ENCODE measurements around the gene SMURF1. TPM values are rescaled to one million over a fixed set of nuclear protein-coding genes. Genes with fewer than 3 reads are reported as not detected.
"Not testable (repeated sequence)": the region's sequence is repeated elsewhere in the genome, so short reads cannot be mapped to it uniquely, and the experiment has no call there.

Gene SMURF1
- total RNA-seq, 2 experiments from 2014 or later, result 15.9 to 17.6 TPM

DNA sequence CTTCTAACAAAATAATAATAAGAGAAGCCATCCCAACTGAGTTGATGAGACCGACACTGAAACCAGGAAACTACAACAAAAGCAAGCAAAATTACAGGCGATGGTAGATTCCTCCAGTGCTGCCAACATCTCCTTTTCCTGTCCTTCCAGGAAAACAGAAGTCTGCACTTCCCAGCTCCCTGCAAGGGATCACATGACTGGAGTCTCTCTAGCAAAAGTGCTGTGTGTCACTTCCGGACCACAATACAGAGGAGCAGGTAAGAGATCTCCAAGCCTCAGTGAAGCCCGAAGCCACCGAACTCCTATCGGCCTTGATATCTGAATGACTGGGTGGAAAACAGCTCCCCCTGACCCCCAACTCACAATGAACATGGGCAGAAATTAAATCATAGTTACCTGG lies 63.2 kb downstream of the SMURF1 start:
- CTCF ChIA-PET, result no interaction called here
- H3K4me1 Mint-ChIP-seq, result peaks cover 16% of the 10 kb centered on the region
- H3K9me3 Mint-ChIP-seq, result no peaks in the 10 kb centered on the region
- POLR2A ChIA-PET, result no interaction called here
- DNase-seq, result no peak
- no peak overlapping the region for H3K27ac Mint-ChIP-seq
- H3K27me3 Mint-ChIP-seq, result no peaks in the 10 kb centered on the region
- H3K36me3 Mint-ChIP-seq (ENCODE audit: low read depth), result peaks cover 9% of the 10 kb centered on the region
- H3K4me3 Mint-ChIP-seq, result no peak overlapping the region

DNA sequence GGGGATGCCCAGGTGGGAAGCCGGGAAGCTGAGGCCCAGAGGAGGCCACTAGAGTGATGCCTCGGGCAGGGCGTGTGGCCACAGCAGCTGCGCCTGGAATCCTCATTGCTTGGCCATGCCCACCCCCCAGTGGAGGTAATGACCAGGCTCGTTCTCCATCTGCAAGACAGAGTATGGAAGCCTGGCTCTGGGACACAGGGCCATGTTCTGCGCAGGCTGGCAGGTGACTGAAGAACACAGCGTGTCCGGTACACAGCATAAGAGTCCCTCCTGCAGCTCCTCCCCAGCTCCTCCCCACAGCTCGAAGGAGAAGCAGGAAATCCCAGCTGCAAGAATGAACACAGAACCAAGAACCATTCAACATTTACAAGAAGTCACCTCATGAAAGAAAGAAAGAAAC lies 64.8 kb downstream of the SMURF1 start:
- Mint-ChIP-seq H3K4me3 (no peak overlapping the region), H3K9me3 (peaks cover 2% of the 10 kb centered on the region), H3K27ac (no peak overlapping the region), H3K27me3 (no peaks in the 10 kb centered on the region), H3K4me1 (peaks cover 16% of the 10 kb centered on the region), H3K36me3 (ENCODE audit: low read depth) (peaks cover 9% of the 10 kb centered on the region)
- DNase-seq, result no peak
- ChIA-PET POLR2A (no interaction called here), CTCF (no interaction called here)

DNA sequence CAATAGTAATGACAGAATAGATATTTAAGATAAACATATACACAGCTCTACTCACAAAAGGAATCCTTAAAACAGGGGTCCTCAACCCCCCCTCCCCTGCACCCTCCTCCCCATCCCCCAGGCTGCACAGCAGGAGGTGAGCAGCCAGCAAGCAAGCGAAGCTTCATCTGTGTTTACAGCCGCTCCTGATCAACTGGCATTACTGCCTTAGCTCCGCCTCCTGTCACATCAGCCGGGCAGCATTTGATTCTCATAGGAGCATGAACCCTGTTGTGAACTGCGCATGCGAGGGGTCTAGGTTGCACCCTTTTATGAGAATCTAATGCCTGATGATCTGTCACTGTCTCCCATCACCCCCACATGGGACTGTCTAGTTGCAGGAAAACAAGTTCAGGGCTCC lies 65.5 kb downstream of the SMURF1 start:
- POLR2A ChIA-PET, result no interaction called here
- Mint-ChIP-seq H3K27ac (no peak overlapping the region), H3K27me3 (no peaks in the 10 kb centered on the region), H3K4me1 (peaks cover 15% of the 10 kb centered on the region), H3K9me3 (peaks cover 3% of the 10 kb centered on the region), H3K36me3 (ENCODE audit: low read depth) (peaks cover 4% of the 10 kb centered on the region), H3K4me3 (no peak overlapping the region)
- DNase-seq, result no peak
- CTCF ChIA-PET, result no interaction called here

DNA sequence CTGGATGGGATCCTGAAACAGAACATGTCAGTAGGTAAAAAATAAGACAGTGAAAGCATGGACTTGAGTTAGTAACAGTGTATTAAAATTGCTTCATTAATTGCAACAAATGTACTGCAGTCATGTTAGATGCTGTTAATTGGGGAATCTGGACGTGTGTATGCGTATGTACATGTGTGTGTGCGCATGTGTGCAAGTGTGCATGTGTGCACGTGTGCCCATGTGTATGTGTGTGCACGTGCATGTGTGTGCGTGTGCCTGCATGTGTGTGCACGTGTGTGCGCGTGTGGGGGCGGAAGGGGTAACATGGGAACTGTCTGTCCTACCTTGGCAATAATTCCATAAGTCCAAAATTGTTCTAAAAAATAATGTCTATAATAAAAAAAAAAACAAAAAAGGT lies 67.3 kb downstream of the SMURF1 start:
- no peak overlapping the region for H3K27ac Mint-ChIP-seq
- H3K4me3 Mint-ChIP-seq, result no peak overlapping the region
- POLR2A ChIA-PET, result no interaction called here
- H3K27me3 Mint-ChIP-seq, result no peaks in the 10 kb centered on the region
- CTCF ChIA-PET, result no interaction called here
- peaks cover 15% of the 10 kb centered on the region for H3K4me1 Mint-ChIP-seq
- H3K9me3 Mint-ChIP-seq, result peaks cover 3% of the 10 kb centered on the region
- H3K36me3 Mint-ChIP-seq (ENCODE audit: low read depth), result peaks cover 4% of the 10 kb centered on the region
- no peak for DNase-seq

DNA sequence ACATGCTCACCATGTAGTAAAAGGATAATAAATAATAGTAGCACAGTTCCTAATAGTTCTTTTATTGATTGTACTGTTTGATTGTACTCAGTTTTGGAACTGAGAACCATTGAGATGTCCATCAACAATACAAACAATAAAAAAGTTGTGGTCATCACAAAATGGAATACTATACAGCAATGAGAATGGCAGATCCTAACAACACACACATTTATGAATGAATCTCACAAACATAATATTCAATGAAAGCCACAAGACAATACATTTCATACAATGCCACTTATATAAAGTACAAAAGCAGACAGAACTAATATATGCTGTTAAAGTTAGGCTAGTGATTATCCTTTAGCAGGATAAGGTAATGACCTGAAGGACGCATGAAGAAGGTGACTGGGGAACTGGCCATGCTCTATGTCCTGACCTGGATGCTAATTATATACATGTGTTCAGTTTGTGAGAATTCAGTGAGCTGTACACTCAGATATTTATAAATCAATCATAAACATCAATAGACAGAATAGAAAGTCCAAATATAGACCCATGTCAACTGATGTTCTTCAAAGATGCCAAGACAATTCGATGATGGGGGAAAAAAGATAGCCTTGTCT lies 70.0 kb downstream of the SMURF1 start:
- H3K4me1 Mint-ChIP-seq, result peaks cover 10% of the 10 kb centered on the region
- peaks cover 4% of the 10 kb centered on the region for H3K36me3 Mint-ChIP-seq (ENCODE audit: low read depth)
- no peak for DNase-seq
- ChIA-PET POLR2A (no interaction called here), CTCF (interaction anchor here (0.7 kb wide), 1 partner anchor 34 kb away, joined by 4 read pairs; no protein-coding TSS in a partner anchor)
- no peak overlapping the region for H3K27ac Mint-ChIP-seq
- no peaks in the 10 kb centered on the region for H3K27me3 Mint-ChIP-seq
- H3K4me3 Mint-ChIP-seq, result no peak overlapping the region
- peaks cover 3% of the 10 kb centered on the region for H3K9me3 Mint-ChIP-seq

DNA sequence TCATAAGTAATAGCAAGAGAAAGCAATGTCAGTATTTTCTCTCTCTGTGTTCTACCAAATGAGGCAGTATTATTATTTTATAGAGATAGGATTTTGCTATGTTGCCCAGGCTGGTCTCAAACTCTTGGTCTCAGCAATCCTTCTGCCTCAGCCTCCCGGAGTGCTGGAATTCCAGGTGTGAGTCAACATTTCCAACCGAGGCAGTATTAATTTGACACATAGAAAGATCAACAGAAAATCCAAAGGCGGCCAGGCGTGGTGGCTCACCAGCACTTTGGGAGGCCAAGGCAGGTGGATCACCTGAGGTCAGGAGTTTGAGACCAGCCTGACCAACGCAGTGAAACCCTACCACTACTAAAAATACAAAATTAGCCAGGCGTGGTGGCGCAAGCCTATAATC lies 71.8 kb downstream of the SMURF1 start:
- Mint-ChIP-seq H3K9me3 (peaks cover 3% of the 10 kb centered on the region), H3K36me3 (ENCODE audit: low read depth) (peaks cover 4% of the 10 kb centered on the region), H3K4me3 (no peak overlapping the region), H3K27me3 (no peaks in the 10 kb centered on the region), H3K4me1 (peaks cover 7% of the 10 kb centered on the region), H3K27ac (no peak overlapping the region)
- ChIA-PET CTCF (no interaction called here), POLR2A (no interaction called here)
- no peak for DNase-seq

DNA sequence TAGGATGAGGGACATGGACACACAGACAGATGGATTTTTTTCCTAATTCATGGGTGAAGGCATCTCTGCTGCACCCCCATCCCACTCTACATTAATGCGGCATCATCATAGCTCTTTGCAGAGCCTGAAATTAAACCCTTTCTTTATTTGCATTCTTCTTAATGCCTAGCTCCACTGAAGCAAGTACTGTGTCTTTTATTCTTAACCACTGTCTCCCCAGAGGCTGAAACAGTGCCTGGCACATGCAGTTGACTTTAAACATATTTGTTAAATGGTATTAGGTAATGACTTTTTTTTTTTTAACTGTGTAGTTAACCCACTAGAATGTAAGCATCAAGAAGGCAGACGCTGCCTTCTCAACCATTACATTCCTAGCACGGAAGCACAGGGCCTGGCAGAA lies 73.5 kb downstream of the SMURF1 start:
- Mint-ChIP-seq H3K27ac (no peak overlapping the region), H3K27me3 (no peaks in the 10 kb centered on the region), H3K9me3 (peaks cover 3% of the 10 kb centered on the region), H3K4me3 (no peak overlapping the region), H3K36me3 (ENCODE audit: low read depth) (no peaks in the 10 kb centered on the region), H3K4me1 (peaks cover 2% of the 10 kb centered on the region)
- ChIA-PET CTCF (no interaction called here), POLR2A (no interaction called here)
- no peak for DNase-seq

DNA sequence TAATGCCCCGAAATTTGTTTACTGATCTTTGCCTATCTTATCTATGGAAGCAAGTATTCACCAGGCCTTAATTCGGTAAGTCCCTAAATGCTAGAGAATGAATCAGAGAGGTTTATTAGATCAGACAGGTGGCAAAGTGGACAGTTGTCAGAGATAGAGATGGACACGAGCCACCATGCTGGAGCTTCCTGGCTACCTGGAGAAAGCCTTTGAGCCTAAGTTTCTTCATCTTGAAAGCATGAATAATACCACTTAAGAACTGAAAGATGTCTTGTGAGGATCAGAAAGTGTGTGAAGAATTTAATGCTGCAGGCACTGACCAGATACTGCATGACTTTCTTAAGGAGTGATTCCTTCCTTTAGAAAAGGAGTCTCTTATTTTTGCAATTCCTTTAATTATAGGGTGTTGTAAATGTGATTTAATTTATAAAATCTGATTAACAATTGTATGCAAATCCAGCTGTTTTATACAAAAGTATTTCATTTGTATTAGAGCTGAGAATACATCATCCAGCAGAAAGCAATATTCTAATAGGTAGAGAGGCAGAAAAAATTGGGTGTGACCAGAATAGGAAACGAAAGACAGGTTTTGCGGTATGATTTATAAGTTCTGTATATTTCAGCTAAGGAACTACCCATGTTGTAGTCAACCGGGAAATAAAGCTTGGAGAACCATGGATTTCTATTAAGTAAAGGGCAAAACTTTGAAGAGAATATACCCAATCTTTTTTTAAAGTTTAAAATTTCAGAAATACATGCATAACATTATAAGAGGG lies 82.7 kb downstream of the SMURF1 start:
- Mint-ChIP-seq H3K9me3 (no peaks in the 10 kb centered on the region), H3K27ac (no peak overlapping the region), H3K4me1 (peaks cover 7% of the 10 kb centered on the region), H3K27me3 (no peaks in the 10 kb centered on the region), H3K4me3 (no peak overlapping the region), H3K36me3 (ENCODE audit: low read depth) (peaks cover 14% of the 10 kb centered on the region)
- ChIA-PET POLR2A (interaction anchor here (0.6 kb wide), 1 partner anchor 870 kb away, joined by 3 read pairs; no protein-coding TSS in a partner anchor), CTCF (no interaction called here)
- no peak for DNase-seq

DNA sequence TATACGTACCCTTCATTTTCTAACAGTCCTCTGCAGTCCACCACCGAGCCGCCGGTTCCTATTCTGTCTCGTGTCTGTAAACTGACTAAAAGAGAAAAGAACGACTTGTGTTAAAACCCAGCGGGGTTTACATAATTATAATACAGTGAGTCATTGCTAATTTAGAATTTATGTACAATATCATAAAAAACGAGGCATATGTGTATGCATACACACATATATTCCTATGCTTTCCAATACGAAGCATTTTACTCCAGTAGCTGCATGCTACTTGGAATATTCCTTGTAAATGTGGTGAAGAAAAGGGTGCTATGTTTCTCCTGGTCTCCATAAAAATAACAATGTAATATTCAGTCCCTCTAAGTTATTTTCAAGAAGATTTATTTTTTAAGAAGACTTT lies 89.1 kb downstream of the SMURF1 start:
- Mint-ChIP-seq H3K27me3 (no peaks in the 10 kb centered on the region), H3K36me3 (ENCODE audit: low read depth) (peaks cover 42% of the 10 kb centered on the region), H3K9me3 (no peaks in the 10 kb centered on the region), H3K4me1 (no peaks in the 10 kb centered on the region), H3K27ac (no peak overlapping the region), H3K4me3 (no peak overlapping the region)
- no peak for DNase-seq
- ChIA-PET POLR2A (no interaction called here), CTCF (no interaction called here)

DNA sequence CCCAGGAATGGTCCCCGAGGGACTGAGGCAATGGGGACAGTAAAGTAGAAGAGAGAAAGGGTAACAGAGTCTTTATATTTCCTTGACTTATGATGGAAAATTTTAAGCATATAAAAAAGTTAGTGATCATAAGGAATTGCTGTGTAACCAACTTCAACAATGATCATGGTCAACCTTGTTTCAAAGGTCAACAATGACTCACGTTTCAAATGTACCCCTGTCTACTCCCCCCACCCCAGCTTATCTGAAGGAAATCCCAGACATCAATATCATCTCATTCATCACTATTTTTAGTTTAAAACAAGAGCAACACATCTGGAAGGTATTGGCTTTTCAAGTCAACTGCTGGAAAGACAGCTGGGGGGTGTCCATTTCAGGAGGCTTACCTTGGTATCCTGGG lies 92.9 kb downstream of the SMURF1 start:
- H3K27ac Mint-ChIP-seq, result no peak overlapping the region
- no peaks in the 10 kb centered on the region for H3K27me3 Mint-ChIP-seq
- ChIA-PET CTCF (no interaction called here), POLR2A (no interaction called here)
- no peak for DNase-seq
- no peaks in the 10 kb centered on the region for H3K4me1 Mint-ChIP-seq
- no peak overlapping the region for H3K4me3 Mint-ChIP-seq
- peaks cover 51% of the 10 kb centered on the region for H3K36me3 Mint-ChIP-seq (ENCODE audit: low read depth)
- no peaks in the 10 kb centered on the region for H3K9me3 Mint-ChIP-seq

DNA sequence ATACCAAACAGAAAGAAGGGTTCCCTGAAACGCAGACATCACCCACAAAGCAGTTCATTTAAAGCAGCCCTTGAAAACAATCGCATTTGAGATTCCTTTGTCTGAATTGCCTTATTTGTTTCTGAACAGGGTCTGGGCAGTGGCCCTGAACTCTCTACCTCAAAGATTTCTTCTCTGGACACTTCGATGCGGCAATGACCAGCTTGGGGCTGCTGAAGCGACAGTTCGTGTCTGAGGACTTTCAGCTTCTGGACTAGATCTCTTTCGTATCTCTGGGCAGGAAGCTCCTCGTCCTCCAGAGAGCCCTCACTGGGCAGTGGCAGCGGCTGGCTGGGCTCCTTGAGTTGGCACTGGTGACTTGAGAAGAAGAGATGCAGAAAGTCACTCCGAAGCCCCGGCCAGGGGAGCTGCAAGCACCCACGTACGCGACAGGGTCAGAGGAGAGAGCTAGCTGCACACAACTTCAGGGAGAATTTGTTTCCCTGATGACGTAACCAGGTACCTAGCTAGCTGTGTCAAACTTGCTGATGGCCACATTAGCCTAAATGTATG lies 96.3 kb downstream of the SMURF1 start:
- Mint-ChIP-seq H3K9me3 (no peaks in the 10 kb centered on the region), H3K27me3 (no peaks in the 10 kb centered on the region), H3K27ac (no peak overlapping the region), H3K4me1 (no peaks in the 10 kb centered on the region), H3K36me3 (ENCODE audit: low read depth) (peaks cover 60% of the 10 kb centered on the region), H3K4me3 (no peak overlapping the region)
- DNase-seq, result no peak
- CTCF ChIA-PET, result no interaction called here
- POLR2A ChIA-PET, result no interaction called here

DNA sequence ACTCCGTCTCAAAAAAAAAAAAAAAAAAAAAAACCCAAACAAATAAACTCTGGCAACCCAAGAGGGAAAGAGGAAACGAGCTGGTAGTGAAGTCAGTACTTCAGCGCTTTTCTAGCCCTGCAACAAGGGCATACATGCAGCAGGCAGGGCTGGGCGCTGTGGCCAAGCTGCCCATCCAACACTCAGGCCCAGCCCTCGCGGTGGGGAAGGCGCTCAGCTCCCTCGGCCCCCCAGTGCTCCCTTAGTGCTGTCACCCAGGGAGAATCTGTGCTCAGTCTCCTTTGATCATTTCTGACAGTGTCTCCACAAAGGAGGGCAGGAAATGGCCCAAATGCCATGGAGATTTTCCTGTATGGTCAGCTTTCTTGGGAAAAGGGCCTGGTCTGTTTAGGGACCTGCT lies 97.2 kb downstream of the SMURF1 start:
- DNase-seq, result no peak
- Mint-ChIP-seq H3K36me3 (ENCODE audit: low read depth) (peaks cover 57% of the 10 kb centered on the region), H3K4me1 (no peaks in the 10 kb centered on the region), H3K27ac (no peak overlapping the region), H3K4me3 (no peak overlapping the region), H3K9me3 (no peaks in the 10 kb centered on the region), H3K27me3 (no peaks in the 10 kb centered on the region)
- POLR2A ChIA-PET, result no interaction called here
- CTCF ChIA-PET, result no interaction called here

DNA sequence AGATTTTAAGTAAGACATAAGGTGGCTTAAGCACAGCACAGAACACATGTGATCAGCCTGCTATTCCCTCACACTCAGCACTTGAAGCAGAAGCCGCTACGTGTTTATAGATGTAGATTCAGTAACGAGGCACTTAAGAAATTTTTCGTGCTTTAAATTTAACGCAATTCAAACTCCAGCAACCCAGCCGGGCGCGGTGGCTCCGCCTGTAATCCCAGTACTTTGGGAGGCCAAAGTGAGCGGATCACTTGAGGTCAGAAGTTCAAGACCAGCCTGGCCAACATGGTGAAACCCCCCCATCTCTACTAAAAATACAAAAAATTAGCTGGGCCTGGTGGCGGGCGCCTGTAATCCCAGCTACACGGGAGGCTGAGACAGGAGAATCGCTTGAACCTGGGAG lies 97.6 kb downstream of the SMURF1 start:
- CTCF ChIA-PET, H3K9me3 Mint-ChIP-seq, H3K4me3 Mint-ChIP-seq, H3K27me3 Mint-ChIP-seq, H3K27ac Mint-ChIP-seq, DNase-seq, POLR2A ChIA-PET, H3K4me1 Mint-ChIP-seq: not testable (repeated sequence)
- peaks cover 57% of the 10 kb centered on the region for H3K36me3 Mint-ChIP-seq (ENCODE audit: low read depth)

DNA sequence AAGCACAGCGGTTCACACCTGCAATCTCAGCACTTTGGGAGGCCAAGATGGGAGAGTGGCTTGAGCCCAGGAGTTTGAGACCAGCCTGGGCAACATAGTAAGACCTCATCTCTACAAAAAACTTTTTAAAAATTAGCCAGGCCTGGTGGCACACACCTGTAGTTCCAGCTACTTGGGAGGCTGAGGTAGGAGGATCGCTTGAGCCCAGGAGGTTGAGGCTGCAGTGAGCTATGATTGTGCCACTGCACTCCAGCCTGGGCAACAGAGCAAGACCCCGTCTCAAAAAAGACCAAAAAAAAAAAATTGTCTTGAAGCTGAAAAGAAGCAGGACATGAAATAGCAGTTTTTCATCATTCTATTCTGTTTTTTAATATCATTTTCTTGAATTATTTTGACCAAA lies 99.0 kb downstream of the SMURF1 start:
- H3K4me3 Mint-ChIP-seq, H3K9me3 Mint-ChIP-seq, POLR2A ChIA-PET, DNase-seq, H3K4me1 Mint-ChIP-seq, H3K27me3 Mint-ChIP-seq, H3K27ac Mint-ChIP-seq: not testable (repeated sequence)
- H3K36me3 Mint-ChIP-seq (ENCODE audit: low read depth), result peaks cover 60% of the 10 kb centered on the region
- CTCF ChIA-PET, result interaction anchor here (1.0 kb wide), 1 partner anchor 268 kb away, joined by 3 read pairs; no protein-coding TSS in a partner anchor
